ENCODE results near the gene HEPHL1.

DNA sequence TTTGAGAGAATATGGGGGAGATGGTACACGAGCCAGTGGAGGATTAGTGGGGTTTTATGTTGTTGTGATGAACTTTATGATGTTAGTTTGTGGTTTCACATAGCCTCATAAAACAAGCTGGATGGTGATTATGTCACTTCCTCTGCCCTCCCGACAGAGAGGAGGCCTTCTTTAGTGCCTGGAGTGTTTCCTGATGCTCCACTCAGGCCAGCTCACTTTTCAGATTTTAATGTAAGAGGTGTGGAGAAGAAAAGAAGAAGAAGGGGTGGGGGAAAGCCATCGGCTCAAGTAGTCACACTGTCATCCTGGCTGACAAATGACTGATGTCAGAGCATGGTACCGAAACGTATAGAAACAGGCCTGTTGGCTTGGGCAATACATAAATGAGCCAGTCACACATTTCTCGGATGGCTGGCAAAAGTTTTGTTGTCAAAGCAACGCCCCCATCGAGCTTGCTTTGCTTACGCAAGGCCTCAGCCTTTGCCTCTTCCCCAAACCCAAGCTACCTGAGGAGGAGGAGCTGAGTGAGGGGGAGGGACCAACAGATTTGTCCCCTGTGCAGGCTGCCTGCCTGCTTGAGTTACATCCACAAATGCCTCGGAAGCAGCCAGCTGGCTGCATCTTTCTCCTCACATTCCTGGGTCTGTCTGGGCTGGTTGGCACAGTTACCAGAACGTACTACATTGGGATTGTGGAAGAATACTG is at the start of gene HEPHL1:
- no peak for TF ChIP-seq EZH2 (IDR thresholded peaks at IDR 0.05; ENCODE audit: borderline replicate concordance, low read length)
- TF ChIP-seq, protein P1, sequence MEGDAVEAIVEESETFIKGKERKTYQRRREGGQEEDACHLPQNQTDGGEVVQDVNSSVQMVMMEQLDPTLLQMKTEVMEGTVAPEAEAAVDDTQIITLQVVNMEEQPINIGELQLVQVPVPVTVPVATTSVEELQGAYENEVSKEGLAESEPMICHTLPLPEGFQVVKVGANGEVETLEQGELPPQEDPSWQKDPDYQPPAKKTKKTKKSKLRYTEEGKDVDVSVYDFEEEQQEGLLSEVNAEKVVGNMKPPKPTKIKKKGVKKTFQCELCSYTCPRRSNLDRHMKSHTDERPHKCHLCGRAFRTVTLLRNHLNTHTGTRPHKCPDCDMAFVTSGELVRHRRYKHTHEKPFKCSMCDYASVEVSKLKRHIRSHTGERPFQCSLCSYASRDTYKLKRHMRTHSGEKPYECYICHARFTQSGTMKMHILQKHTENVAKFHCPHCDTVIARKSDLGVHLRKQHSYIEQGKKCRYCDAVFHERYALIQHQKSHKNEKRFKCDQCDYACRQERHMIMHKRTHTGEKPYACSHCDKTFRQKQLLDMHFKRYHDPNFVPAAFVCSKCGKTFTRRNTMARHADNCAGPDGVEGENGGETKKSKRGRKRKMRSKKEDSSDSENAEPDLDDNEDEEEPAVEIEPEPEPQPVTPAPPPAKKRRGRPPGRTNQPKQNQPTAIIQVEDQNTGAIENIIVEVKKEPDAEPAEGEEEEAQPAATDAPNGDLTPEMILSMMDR (IDR thresholded peaks at IDR 0.05; ENCODE audit: low read length) = no peak

Data from OCI-LY1 (cell line).